Measurements from ENCODE around the gene SLIT1.

GRCh38 chr10:96996275-96996965, 189.3 kb downstream of the SLIT1 start:
- TF ChIP-seq EZH2 (IDR thresholded peaks at IDR 0.05; ENCODE audit: borderline replicate concordance, insufficient read depth, low read depth, low read length, poor library complexity, severe bottlenecking), result no peak
- TF ChIP-seq, protein P1, sequence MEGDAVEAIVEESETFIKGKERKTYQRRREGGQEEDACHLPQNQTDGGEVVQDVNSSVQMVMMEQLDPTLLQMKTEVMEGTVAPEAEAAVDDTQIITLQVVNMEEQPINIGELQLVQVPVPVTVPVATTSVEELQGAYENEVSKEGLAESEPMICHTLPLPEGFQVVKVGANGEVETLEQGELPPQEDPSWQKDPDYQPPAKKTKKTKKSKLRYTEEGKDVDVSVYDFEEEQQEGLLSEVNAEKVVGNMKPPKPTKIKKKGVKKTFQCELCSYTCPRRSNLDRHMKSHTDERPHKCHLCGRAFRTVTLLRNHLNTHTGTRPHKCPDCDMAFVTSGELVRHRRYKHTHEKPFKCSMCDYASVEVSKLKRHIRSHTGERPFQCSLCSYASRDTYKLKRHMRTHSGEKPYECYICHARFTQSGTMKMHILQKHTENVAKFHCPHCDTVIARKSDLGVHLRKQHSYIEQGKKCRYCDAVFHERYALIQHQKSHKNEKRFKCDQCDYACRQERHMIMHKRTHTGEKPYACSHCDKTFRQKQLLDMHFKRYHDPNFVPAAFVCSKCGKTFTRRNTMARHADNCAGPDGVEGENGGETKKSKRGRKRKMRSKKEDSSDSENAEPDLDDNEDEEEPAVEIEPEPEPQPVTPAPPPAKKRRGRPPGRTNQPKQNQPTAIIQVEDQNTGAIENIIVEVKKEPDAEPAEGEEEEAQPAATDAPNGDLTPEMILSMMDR (IDR thresholded peaks at IDR 0.05), result no peak
